Activated CD4-positive, alpha-beta T cell treated with anti-CD3 and anti-CD28 coated beads, Interleukin-2, amount 10 ng/mL, durations not matched to agents 24 days and 14 days (primary cell): ENCODE results near the gene SEC61G. TPM values are rescaled to one million over a fixed set of nuclear protein-coding genes. Genes with fewer than 3 reads are reported as not detected.

Experiments used
- DNase-seq: peaks from one replicate; pipeline ENCODE4 v3.0.0; 2022
- H3K27ac Mint-ChIP-seq: one replicate; pipeline ENCODE4 v1.8.0; 2022; ENCODE audit warnings: mild to moderate bottlenecking, mixed read lengths
- H3K27me3 Mint-ChIP-seq: one replicate; pipeline ENCODE4 v1.8.0; 2022; ENCODE audit warnings: mixed read lengths
- H3K36me3 Mint-ChIP-seq: one replicate; pipeline ENCODE4 v1.8.0; 2022; ENCODE audit warnings: low read depth, mild to moderate bottlenecking, mixed read lengths
- H3K4me1 Mint-ChIP-seq: one replicate; pipeline ENCODE4 v1.8.0; 2021; ENCODE audit warnings: mixed read lengths
- H3K4me3 Mint-ChIP-seq: one replicate; pipeline ENCODE4 v1.8.0; 2022; ENCODE audit warnings: mild to moderate bottlenecking, moderate library complexity, mixed read lengths
- H3K9me3 Mint-ChIP-seq: one replicate; pipeline ENCODE4 v1.8.0; 2021; ENCODE audit warnings: mixed read lengths
- intact Hi-C: fragments of 100-400 bp; cut with micrococcal nuclease; formaldehyde crosslinking; loops from one replicate; pipeline ENCODE4 v1.15.1; 2023
- total RNA-seq: library from RNA; stranded (reverse); gene quantifications from 2 replicates; pipeline ENCODE4 v1.2.3, GENCODE V29; 2022

The SEC61G gene
- total RNA-seq, 1 donor from 2014 or later, result 176 TPM

DNA sequence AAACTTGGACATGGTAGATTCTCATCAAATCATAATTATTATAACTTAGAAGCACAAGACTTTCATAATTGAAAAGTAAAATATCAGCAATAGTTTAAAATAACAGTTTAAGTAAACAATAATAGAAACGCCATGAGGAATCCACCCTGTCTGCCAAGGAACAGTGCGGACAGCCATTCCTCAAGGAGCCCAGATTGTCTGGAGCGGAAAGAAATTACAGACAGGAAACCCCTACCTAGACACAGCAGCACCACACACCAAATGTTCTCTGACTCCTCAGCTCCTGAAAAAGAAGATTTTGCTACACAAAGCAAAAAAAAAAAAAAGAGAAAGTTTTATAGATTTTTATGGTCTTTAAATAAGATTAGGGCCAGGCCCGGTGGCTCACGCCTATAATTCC lies 21.5 kb upstream of the SEC61G start:
- Mint-ChIP-seq H3K9me3 (peaks cover 10% of the 10 kb centered on the region), H3K27me3 (peaks cover 2% of the 10 kb centered on the region), H3K27ac (no peak overlapping the region), H3K4me3 (no peak overlapping the region), H3K4me1 (no peaks in the 10 kb centered on the region), H3K36me3 (no peaks in the 10 kb centered on the region)
- no peak for DNase-seq
- intact Hi-C loops, result no loop called here

DNA sequence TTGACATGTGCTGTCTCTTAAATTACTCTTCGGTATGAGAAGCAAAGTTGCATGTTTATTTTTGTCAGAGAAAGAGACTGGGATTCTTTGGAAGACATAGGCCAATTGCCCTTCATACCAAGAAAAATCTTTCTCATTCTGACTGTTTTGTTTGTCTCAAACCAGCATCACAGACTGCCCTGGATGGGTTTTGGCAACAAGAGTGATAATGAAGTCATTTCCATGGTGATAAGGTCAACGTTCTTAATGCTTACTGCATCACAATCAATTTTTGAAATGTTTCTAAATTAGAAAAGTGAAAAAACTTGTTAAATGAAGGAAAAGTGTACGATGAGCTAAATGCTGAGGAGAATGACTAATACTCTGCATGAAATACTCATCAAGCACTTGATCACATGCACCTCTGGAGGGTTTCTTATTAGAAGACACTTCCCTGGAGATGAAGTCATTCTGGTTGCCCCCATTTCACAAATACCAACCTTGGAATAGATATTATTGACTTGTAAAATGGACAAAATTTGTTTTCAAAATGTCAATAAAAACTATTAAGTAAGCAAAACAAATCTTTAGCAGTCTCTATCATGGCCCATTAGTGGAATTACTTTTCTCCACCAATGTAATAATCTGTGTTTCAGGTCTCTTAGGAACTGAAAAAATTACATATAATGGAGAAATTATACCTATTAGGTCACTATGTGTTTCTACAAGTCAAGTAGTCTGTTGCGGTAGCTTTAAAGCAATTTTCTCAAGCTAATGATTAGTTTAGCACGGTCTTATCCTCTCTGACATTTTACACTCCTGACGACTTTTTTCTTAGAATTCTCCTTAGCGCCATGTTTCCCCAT lies 19.9 kb upstream of the SEC61G start:
- Mint-ChIP-seq H3K4me1 (peaks cover 4% of the 10 kb centered on the region), H3K4me3 (no peak overlapping the region), H3K36me3 (no peaks in the 10 kb centered on the region), H3K9me3 (peaks cover 10% of the 10 kb centered on the region), H3K27me3 (peaks cover 3% of the 10 kb centered on the region), H3K27ac (no peak overlapping the region)
- intact Hi-C loops, result no loop called here
- DNase-seq, result no peak

DNA sequence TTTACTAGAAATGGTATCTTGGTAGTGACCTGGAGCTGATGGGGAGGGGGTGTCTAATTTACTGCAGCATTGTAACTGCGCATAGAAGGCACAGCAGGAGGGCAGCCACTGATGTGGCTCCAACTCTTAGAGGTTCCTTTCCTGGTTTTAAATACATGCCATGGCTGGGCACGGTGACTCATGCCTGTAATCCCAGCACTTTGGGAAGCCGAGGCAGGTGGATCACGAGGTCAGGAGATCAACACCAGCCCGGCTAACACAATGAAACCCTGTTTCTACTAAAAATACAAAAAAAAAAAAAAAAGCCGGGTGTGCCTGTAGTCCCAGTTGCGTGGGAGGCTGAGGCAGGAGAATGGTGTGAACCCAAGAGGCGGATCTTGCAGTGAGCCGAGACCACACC lies 19.2 kb upstream of the SEC61G start:
- H3K27ac Mint-ChIP-seq, result no peak overlapping the region
- peaks cover 6% of the 10 kb centered on the region for H3K27me3 Mint-ChIP-seq
- H3K4me1 Mint-ChIP-seq, result peaks cover 9% of the 10 kb centered on the region
- H3K36me3 Mint-ChIP-seq, result no peaks in the 10 kb centered on the region
- H3K9me3 Mint-ChIP-seq, result peaks cover 10% of the 10 kb centered on the region
- intact Hi-C loops, result no loop called here
- H3K4me3 Mint-ChIP-seq, result no peak overlapping the region
- DNase-seq, result no peak

GRCh38 chr7:54774785-54775740 lies 16.1 kb upstream of the SEC61G start:
- H3K27me3 Mint-ChIP-seq, result peaks cover 27% of the 10 kb centered on the region
- H3K9me3 Mint-ChIP-seq, result peaks cover 10% of the 10 kb centered on the region
- no peaks in the 10 kb centered on the region for H3K36me3 Mint-ChIP-seq
- H3K4me1 Mint-ChIP-seq, result peaks cover 9% of the 10 kb centered on the region
- H3K4me3 Mint-ChIP-seq, result no peak overlapping the region
- DNase-seq, result no peak
- intact Hi-C loops, result loop anchor here (1.0 kb wide), 2 partner anchors 480 to 640 kb away; no protein-coding TSS in a partner anchor
- no peak overlapping the region for H3K27ac Mint-ChIP-seq

DNA sequence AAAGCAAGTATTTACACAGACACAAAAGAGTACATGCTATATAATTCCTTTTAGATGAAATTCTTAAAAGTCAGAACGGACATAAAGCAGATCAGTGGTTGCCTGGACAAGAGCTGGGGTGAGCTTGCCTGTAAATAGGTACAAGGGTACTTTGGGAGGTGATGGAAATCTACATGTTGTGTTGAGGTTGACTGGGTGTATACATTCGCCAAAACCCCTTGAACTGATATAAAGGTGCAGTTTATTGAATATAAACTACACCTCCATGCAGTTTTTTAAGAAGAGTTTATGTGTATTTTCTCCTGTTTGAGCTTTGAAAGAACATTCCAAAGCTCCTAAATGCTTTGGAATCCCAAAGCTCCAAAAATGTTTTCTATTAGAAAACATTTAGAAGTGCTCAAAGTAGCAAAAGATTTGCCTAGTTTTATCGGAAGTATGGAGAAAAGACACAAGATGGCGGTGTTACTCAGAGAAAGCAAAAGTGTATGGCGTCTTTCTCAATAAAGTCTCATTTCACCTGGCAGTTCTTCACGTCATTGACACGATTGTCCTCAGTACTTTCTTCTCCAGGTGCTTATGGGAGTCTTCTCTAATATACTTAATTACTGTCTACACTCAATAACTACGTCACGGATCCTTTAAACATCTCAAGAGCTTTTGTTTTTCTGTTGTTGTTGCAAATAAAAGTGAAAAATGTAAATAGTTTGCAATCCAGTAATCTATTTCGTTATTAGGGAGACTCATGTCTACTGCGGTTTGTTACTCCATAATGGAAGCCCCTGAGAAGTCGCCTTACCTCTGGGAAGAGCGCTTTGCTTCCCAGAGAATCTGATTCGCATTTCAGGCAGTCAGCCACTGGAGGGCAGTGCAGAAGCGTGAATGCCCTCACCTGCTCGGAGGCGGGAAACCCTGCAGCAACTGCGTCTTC lies 14.7 kb upstream of the SEC61G start:
- no peaks in the 10 kb centered on the region for H3K36me3 Mint-ChIP-seq
- H3K4me3 Mint-ChIP-seq, result peak overlapping the region; percentile 79
- no peak overlapping the region for H3K27ac Mint-ChIP-seq
- DNase-seq, result peak; percentile 91
- H3K4me1 Mint-ChIP-seq, result peaks cover 9% of the 10 kb centered on the region
- intact Hi-C loops, result loop anchor here (1.0 kb wide), 2 partner anchors 482 to 642 kb away; no protein-coding TSS in a partner anchor
- H3K27me3 Mint-ChIP-seq, result peaks cover 39% of the 10 kb centered on the region
- peaks cover 10% of the 10 kb centered on the region for H3K9me3 Mint-ChIP-seq

DNA sequence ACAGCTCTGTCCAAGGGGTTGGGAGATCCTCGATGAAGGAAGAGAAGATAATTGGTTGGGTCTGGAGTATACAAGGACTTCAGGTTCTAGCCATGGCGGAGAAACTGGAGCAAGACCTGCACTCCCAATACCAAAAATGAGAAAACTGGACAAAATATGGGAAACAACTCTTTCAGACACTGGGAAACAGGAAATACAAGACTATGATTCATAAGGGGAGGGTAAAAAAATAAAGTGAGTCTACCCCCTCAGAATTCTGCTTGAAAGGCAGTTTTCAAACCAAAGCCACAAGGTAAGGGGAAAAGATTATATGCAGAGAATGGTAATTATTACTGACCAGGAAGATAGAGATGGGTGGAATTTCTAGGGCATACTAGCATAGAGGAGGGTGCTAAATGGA lies 10.2 kb upstream of the SEC61G start:
- H3K4me1 Mint-ChIP-seq, result peaks cover 9% of the 10 kb centered on the region
- H3K9me3 Mint-ChIP-seq, result no peaks in the 10 kb centered on the region

DNA sequence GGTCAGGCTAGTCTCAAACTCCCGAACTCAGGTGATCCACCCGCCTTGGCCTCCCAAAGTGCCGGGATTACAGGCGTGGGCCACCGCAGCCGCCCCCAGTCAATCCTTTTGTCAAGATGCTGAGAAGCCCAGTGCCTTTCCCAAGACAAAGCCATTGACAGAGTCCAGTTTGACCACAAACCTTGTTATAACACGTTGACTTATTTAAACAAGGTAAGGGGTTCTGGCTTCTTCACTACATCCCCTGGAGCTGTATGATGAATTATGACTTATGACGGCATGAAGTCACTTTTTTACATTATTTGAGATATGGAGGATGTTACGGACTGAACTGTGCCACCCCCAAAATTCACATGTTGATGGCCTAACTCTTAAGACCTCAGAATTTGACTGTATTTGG lies 5.8 kb upstream of the SEC61G start:
- H3K27me3 Mint-ChIP-seq, result peaks cover 46% of the 10 kb centered on the region
- DNase-seq, result no peak
- no peaks in the 10 kb centered on the region for H3K9me3 Mint-ChIP-seq
- H3K36me3 Mint-ChIP-seq, result no peaks in the 10 kb centered on the region
- peaks cover 4% of the 10 kb centered on the region for H3K4me1 Mint-ChIP-seq
- H3K27ac Mint-ChIP-seq, result no peak overlapping the region
- no peak overlapping the region for H3K4me3 Mint-ChIP-seq
- intact Hi-C loops, result no loop called here

More for the DNA sequence above, 10.2 kb upstream of the SEC61G start:
- intact Hi-C loops, result no loop called here
- peaks cover 57% of the 10 kb centered on the region for H3K27me3 Mint-ChIP-seq
- H3K36me3 Mint-ChIP-seq, result no peaks in the 10 kb centered on the region
- DNase-seq, result no peak
- H3K4me3 Mint-ChIP-seq, result no peak overlapping the region
- H3K27ac Mint-ChIP-seq, result no peak overlapping the region

DNA sequence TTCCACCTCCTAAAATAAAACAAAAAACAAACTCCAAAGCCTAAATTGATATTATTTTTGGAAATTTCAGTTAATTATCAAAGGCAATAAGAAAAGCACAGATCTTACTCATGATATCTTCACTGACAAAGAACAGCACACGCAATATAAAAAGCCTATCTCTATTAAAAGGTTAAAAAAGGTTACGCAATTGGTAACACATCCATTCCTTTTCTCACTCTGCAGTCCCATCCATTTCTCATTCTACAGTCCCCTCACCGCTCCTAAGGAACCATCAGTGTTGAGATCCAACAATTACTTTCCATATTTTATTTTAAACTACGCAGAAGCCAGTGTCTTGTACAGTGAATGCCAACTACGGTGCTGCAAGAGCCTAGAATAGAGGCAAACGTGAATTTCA lies 1.3 kb downstream of the SEC61G start:
- Mint-ChIP-seq H3K4me3 (peak overlapping the region; percentile 97), H3K36me3 (peaks cover 34% of the 10 kb centered on the region), H3K27ac (peak overlapping the region; percentile 38), H3K27me3 (peaks cover 6% of the 10 kb centered on the region), H3K4me1 (peaks cover 30% of the 10 kb centered on the region), H3K9me3 (no peaks in the 10 kb centered on the region)
- DNase-seq, result no peak
- intact Hi-C loops, result loop anchor here (5.0 to 10.0 kb wide), 2 partner anchors 240 to 1127 kb away; partner anchors contain the start of gene ZNF713

DNA sequence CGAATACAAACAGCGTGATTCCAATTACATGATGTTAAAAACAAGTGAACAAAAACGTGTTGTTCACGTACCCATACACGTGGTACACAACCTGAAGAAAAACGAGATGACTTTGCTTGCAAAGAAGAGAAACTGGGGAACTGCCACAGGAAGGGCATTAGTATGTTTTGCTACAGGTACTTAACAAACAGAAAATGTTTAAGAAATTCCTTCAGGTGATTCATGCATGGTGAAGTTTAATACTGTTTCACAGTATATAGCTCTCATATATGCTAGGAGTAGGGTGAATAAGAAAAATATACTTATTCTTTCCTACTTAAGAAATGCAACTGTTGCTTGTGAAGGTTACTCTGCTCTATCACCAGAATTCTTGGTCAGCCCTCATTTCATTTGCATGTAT lies 9.8 kb downstream of the SEC61G start:
- Mint-ChIP-seq H3K27me3 (no peaks in the 10 kb centered on the region), H3K4me1 (peaks cover 8% of the 10 kb centered on the region), H3K9me3 (no peaks in the 10 kb centered on the region), H3K27ac (no peak overlapping the region), H3K36me3 (peaks cover 54% of the 10 kb centered on the region), H3K4me3 (no peak overlapping the region)
- intact Hi-C loops, result no loop called here
- no peak for DNase-seq

DNA sequence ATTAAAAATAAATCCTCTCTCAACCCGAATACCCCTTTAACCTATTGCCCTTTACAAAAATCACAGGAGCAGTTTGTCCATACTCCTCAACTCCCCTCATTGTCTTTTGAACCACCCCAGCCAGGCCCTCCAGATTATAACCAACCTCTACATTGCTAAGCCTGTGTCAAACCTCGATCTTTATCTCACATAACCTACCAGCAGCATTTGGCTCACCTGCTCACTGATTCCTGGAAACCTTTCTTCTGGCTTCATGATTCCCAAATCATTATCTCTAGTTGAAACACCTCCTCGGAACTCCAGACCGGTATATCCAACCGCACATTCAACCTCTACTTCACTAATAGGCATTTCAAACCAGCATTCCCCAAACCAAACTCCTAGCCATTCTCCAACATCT lies 11.8 kb downstream of the SEC61G start:
- Mint-ChIP-seq H3K36me3 (peaks cover 44% of the 10 kb centered on the region), H3K4me1 (peaks cover 3% of the 10 kb centered on the region), H3K27ac (no peak overlapping the region), H3K27me3 (no peaks in the 10 kb centered on the region), H3K9me3 (no peaks in the 10 kb centered on the region), H3K4me3 (no peak overlapping the region)
- intact Hi-C loops, result no loop called here
- no peak for DNase-seq

DNA sequence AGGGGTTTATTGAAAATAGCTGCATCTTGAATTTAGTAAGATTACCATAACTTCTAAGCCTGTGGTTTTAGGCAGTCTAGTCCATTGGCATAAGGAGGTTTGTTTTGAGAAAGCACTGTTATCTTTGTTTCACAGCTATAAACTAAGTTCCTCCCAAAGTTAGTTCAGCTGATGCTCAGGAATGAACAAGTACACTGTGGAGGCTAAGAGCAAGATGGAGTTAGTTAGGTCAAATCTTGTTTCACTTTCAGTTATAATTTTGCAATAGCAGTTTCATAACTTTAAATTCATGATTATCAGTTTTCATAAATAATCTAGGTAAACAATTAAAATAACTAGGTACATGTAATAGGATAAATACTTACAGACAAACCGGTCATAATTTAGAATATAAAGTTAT lies 15.4 kb downstream of the SEC61G start:
- intact Hi-C loops, result no loop called here
- Mint-ChIP-seq H3K4me3 (no peak overlapping the region), H3K27me3 (no peaks in the 10 kb centered on the region), H3K27ac (no peak overlapping the region), H3K9me3 (no peaks in the 10 kb centered on the region), H3K36me3 (peaks cover 22% of the 10 kb centered on the region), H3K4me1 (peaks cover 3% of the 10 kb centered on the region)
- DNase-seq, result no peak

DNA sequence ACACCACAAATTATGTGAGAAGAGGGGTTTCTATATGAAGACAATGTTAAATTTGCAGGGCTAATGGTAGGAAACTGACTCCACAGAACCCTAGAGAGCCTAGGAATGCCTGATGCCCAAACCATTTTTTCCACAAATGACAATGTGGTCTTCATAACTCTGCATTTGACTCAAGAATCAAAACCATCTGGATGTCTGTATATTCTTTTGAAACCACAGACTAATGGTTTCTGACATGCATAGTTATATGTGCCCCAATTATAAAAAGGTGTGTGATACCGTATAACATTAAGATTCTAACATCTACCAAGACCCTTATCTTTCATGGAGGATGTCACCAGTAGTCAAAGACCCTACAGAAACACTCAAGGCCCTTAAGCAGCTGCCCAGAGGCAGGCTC lies 20.3 kb downstream of the SEC61G start:
- Mint-ChIP-seq H3K27ac (no peak overlapping the region), H3K4me3 (no peak overlapping the region), H3K36me3 (no peaks in the 10 kb centered on the region), H3K27me3 (no peaks in the 10 kb centered on the region), H3K9me3 (no peaks in the 10 kb centered on the region), H3K4me1 (no peaks in the 10 kb centered on the region)
- intact Hi-C loops, result no loop called here
- DNase-seq, result no peak

- no peak overlapping the region for H3K4me3 Mint-ChIP-seq
- no peak overlapping the region for H3K27ac Mint-ChIP-seq
- H3K9me3 Mint-ChIP-seq, result no peaks in the 10 kb centered on the region
- no peaks in the 10 kb centered on the region for H3K27me3 Mint-ChIP-seq
- DNase-seq, result no peak
- no peaks in the 10 kb centered on the region for H3K4me1 Mint-ChIP-seq
- intact Hi-C loops, result no loop called here
- no peaks in the 10 kb centered on the region for H3K36me3 Mint-ChIP-seq
Observed at GRCh38 chr7:54729107-54729506, 29.9 kb downstream of the SEC61G start.
